Stimulated activated effector memory CD8-positive, alpha-beta T cell treated with anti-CD3 and anti-CD28 coated beads, Interleukin-12 subunit alpha, Interleukin-12 subunit beta, amount 100 ng/mL, for 72 hours (primary cell): ENCODE data around the gene DNAH14.
A peak's percentile ranks its signal among the peaks of the same experiment; 100 is the strongest.
"Not testable (repeated sequence)": the region's sequence is repeated elsewhere in the genome, so short reads cannot be mapped to it uniquely, and the experiment has no call there.

Experiments
- ATAC-seq: fragments of 150-1000 bp; cut with Tn5 transposase; 2 replicates; pipeline ENCODE4 v1.10.0; 2021
- DNase-seq, 2 donors: peaks; one replicate each; pipeline ENCODE4 v3.0.0; 2021 to 2022; ENCODE audit warnings: low spot score in 2 of 2
- H3K27ac Mint-ChIP-seq: one replicate; pipeline ENCODE4 v1.8.0; 2022; ENCODE audit warnings: mild to moderate bottlenecking, mixed read lengths
- H3K36me3 Mint-ChIP-seq: one replicate; pipeline ENCODE4 v1.8.0; 2022; ENCODE audit warnings: mild to moderate bottlenecking, mixed read lengths
- H3K4me1 Mint-ChIP-seq: one replicate; pipeline ENCODE4 v1.8.0; 2022; ENCODE audit warnings: mixed read lengths
- H3K4me3 Mint-ChIP-seq: one replicate; pipeline ENCODE4 v1.8.0; 2022; ENCODE audit warnings: mild to moderate bottlenecking, mixed read lengths
- H3K9me3 Mint-ChIP-seq: one replicate; pipeline ENCODE4 v1.8.0; 2022; ENCODE audit warnings: mixed read lengths

DNAH14 gene

GRCh38 chr1:225373155-225373554 lies 443.7 kb downstream of the DNAH14 start:
- no peaks in the 10 kb centered on the region for H3K4me1 Mint-ChIP-seq
- no peak for DNase-seq
- no peak for ATAC-seq
- H3K36me3 Mint-ChIP-seq, result no peaks in the 10 kb centered on the region
- H3K9me3 Mint-ChIP-seq, result no peaks in the 10 kb centered on the region
- H3K27ac Mint-ChIP-seq, result no peak overlapping the region
- no peak overlapping the region for H3K4me3 Mint-ChIP-seq

GRCh38 chr1:225374996-225375395 lies 445.5 kb downstream of the DNAH14 start:
- Mint-ChIP-seq H3K4me3 (no peak overlapping the region), H3K4me1 (no peaks in the 10 kb centered on the region), H3K36me3 (no peaks in the 10 kb centered on the region), H3K9me3 (no peaks in the 10 kb centered on the region), H3K27ac (no peak overlapping the region)
- DNase-seq (no peak), ATAC-seq (no peak)

GRCh38 chr1:225378880-225379279 lies 449.4 kb downstream of the DNAH14 start:
- H3K4me1 Mint-ChIP-seq, result no peaks in the 10 kb centered on the region
- no peak for DNase-seq
- no peak overlapping the region for H3K27ac Mint-ChIP-seq
- no peak for ATAC-seq
- no peaks in the 10 kb centered on the region for H3K36me3 Mint-ChIP-seq
- no peak overlapping the region for H3K4me3 Mint-ChIP-seq
- H3K9me3 Mint-ChIP-seq, result no peaks in the 10 kb centered on the region

- Mint-ChIP-seq H3K4me3 (no peak overlapping the region), H3K36me3 (no peaks in the 10 kb centered on the region), H3K4me1 (no peaks in the 10 kb centered on the region), H3K27ac (no peak overlapping the region), H3K9me3 (no peaks in the 10 kb centered on the region)
- ATAC-seq (no peak), DNase-seq (no peak)
Measured at GRCh38 chr1:225380691-225381090, 451.2 kb downstream of the DNAH14 start.

- DNase-seq, ATAC-seq, H3K9me3 Mint-ChIP-seq, H3K36me3 Mint-ChIP-seq, H3K4me3 Mint-ChIP-seq, H3K27ac Mint-ChIP-seq, H3K4me1 Mint-ChIP-seq: not testable (repeated sequence)
Measured at GRCh38 chr1:225386860-225387259, 457.4 kb downstream of the DNAH14 start.

- H3K27ac Mint-ChIP-seq, result no peak overlapping the region
- ATAC-seq (no peak), DNase-seq (no peak)
- no peaks in the 10 kb centered on the region for H3K9me3 Mint-ChIP-seq
- H3K4me1 Mint-ChIP-seq, result peaks cover 5% of the 10 kb centered on the region
- no peaks in the 10 kb centered on the region for H3K36me3 Mint-ChIP-seq
- H3K4me3 Mint-ChIP-seq, result no peak overlapping the region
Measured at GRCh38 chr1:225388372-225388771, 458.9 kb downstream of the DNAH14 start.

- peaks cover 5% of the 10 kb centered on the region for H3K4me1 Mint-ChIP-seq
Measured at GRCh38 chr1:225389843-225390242, 460.4 kb downstream of the DNAH14 start.

GRCh38 chr1:225396357-225396756 lies 466.9 kb downstream of the DNAH14 start:
- ATAC-seq, result no peak
- Mint-ChIP-seq H3K36me3 (peaks cover 54% of the 10 kb centered on the region), H3K4me1 (peaks cover 6% of the 10 kb centered on the region), H3K4me3 (no peak overlapping the region), H3K9me3 (no peaks in the 10 kb centered on the region), H3K27ac (peak overlapping the region; percentile 24)
- DNase-seq, result no peak

More at GRCh38 chr1:225389843-225390242, 460.4 kb downstream of the DNAH14 start:
- H3K27ac Mint-ChIP-seq, result peak overlapping the region; percentile 5
- no peak for DNase-seq
- no peaks in the 10 kb centered on the region for H3K9me3 Mint-ChIP-seq
- no peak overlapping the region for H3K4me3 Mint-ChIP-seq
- H3K36me3 Mint-ChIP-seq, result no peaks in the 10 kb centered on the region
- ATAC-seq, result no peak

- H3K4me1 Mint-ChIP-seq, result peaks cover under 1% of the 10 kb centered on the region
- H3K36me3 Mint-ChIP-seq, result peaks cover 89% of the 10 kb centered on the region
- H3K4me3 Mint-ChIP-seq, result no peak overlapping the region
- ATAC-seq, result no peak
- no peak overlapping the region for H3K27ac Mint-ChIP-seq
- H3K9me3 Mint-ChIP-seq, result no peaks in the 10 kb centered on the region
- no peak for DNase-seq
Measured at GRCh38 chr1:225400968-225401367, 471.5 kb downstream of the DNAH14 start.

- H3K36me3 Mint-ChIP-seq, result peaks cover 99% of the 10 kb centered on the region
- no peak for ATAC-seq
- H3K9me3 Mint-ChIP-seq, result no peaks in the 10 kb centered on the region
- peaks cover 8% of the 10 kb centered on the region for H3K4me1 Mint-ChIP-seq
- peak overlapping the region; percentile 15 for H3K27ac Mint-ChIP-seq
- H3K4me3 Mint-ChIP-seq, result no peak overlapping the region
- DNase-seq, result no peak
Measured at GRCh38 chr1:225406976-225407725, 477.7 kb downstream of the DNAH14 start.

- peaks cover 8% of the 10 kb centered on the region for H3K4me1 Mint-ChIP-seq
- no peak overlapping the region for H3K4me3 Mint-ChIP-seq
- no peak for ATAC-seq
- H3K27ac Mint-ChIP-seq, result peak overlapping the region; percentile 46
- no peaks in the 10 kb centered on the region for H3K9me3 Mint-ChIP-seq
- DNase-seq, result no peak
- peaks cover 99% of the 10 kb centered on the region for H3K36me3 Mint-ChIP-seq
Measured at GRCh38 chr1:225407755-225408154, 478.3 kb downstream of the DNAH14 start.

GRCh38 chr1:225408249-225408648 lies 478.8 kb downstream of the DNAH14 start:
- Mint-ChIP-seq H3K4me3 (no peak overlapping the region), H3K9me3 (no peaks in the 10 kb centered on the region), H3K36me3 (peaks cover 99% of the 10 kb centered on the region), H3K4me1 (peaks cover 8% of the 10 kb centered on the region), H3K27ac (peak overlapping the region; percentile 46)
- ATAC-seq, result no peak
- DNase-seq, result no peak

- DNase-seq, result no peak
Measured at GRCh38 chr1:225409051-225409450, 479.6 kb downstream of the DNAH14 start.

GRCh38 chr1:225410036-225410435 lies 480.6 kb downstream of the DNAH14 start:
- H3K4me1 Mint-ChIP-seq, result peaks cover 14% of the 10 kb centered on the region
- H3K27ac Mint-ChIP-seq, result peak overlapping the region; percentile 79
- peaks cover 99% of the 10 kb centered on the region for H3K36me3 Mint-ChIP-seq
- ATAC-seq, result no peak
- H3K9me3 Mint-ChIP-seq, result no peaks in the 10 kb centered on the region
- no peak overlapping the region for H3K4me3 Mint-ChIP-seq
- no peak for DNase-seq

More at GRCh38 chr1:225409051-225409450, 479.6 kb downstream of the DNAH14 start:
- Mint-ChIP-seq H3K36me3 (peaks cover 99% of the 10 kb centered on the region), H3K9me3 (no peaks in the 10 kb centered on the region), H3K4me3 (no peak overlapping the region), H3K27ac (no peak overlapping the region), H3K4me1 (peaks cover 8% of the 10 kb centered on the region)
- ATAC-seq, result no peak

- peaks cover 100% of the 10 kb centered on the region for H3K36me3 Mint-ChIP-seq
- no peak overlapping the region for H3K4me3 Mint-ChIP-seq
- H3K4me1 Mint-ChIP-seq, result peaks cover 14% of the 10 kb centered on the region
- DNase-seq (no peak), ATAC-seq (no peak)
- no peak overlapping the region for H3K27ac Mint-ChIP-seq
- no peaks in the 10 kb centered on the region for H3K9me3 Mint-ChIP-seq
Measured at GRCh38 chr1:225412321-225412720, 482.8 kb downstream of the DNAH14 start.

- Mint-ChIP-seq H3K9me3 (no peaks in the 10 kb centered on the region), H3K36me3 (peaks cover 100% of the 10 kb centered on the region), H3K4me1 (peaks cover 14% of the 10 kb centered on the region), H3K27ac (no peak overlapping the region), H3K4me3 (no peak overlapping the region)
- ATAC-seq (no peak), DNase-seq (no peak)
Measured at GRCh38 chr1:225412803-225413351, 483.4 kb downstream of the DNAH14 start.
